ENCODE results near the gene PHLDB2.

DNA sequence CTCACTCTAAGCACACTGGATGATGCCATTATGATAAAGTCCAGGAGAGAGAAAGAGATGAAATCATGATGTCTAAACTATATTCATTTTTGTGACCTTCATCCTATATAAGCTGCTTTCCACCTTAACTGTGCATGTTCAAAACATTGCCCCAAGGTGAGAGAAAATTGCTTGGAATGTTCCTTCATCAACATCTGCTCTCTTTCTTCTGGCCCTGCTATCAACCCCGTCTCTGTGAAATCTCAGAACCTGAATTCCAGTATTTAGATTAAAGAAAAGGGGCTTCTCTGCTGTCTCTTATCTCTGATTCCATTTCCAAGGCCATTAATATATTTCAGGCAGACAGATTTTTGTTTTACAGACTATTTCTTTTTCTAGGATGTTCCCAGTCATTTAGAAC lies 47.3 kb upstream of the PHLDB2 start:
- TF ChIP-seq POLR2A (IDR thresholded peaks at IDR 0.05; ENCODE audit: low read length) (no peak), GATA1 (IDR thresholded peaks at IDR 0.05; ENCODE audit: low read depth, low read length) (no peak)
